Measurements from ENCODE around the gene ABCC2. TPM values are rescaled to one million over a fixed set of nuclear protein-coding genes. Genes with fewer than 3 reads are reported as not detected.

The ABCC2 gene
- total and polyA plus RNA-seq, 2 donors (not counting 1 experiment from before 2014, with no cell fraction given): 4.2 to 7.0 TPM

- intact Hi-C loops (cut with micrococcal nuclease): no loop called here
Observed at GRCh38 chr10:99793819-99794218, 11.4 kb downstream of the ABCC2 start.

GRCh38 chr10:99796928-99797327 is 14.5 kb downstream of the ABCC2 start:
- intact Hi-C loops (cut with micrococcal nuclease): no loop called here
- H3K79me2 ChIP-seq (ENCODE audit: control insufficient read depth, insufficient read depth, low read length): no peaks in the 10 kb centered on the region
- WGBS (ENCODE audit: insufficient coverage): 96% methylated on average over 6 of the region's 6 CpGs
- no peaks in the 10 kb centered on the region for H3K4me1 ChIP-seq (ENCODE audit: control insufficient read depth in 2 of 2, insufficient read depth in 2 of 2, low read length in 2 of 2)
- H3K36me3 ChIP-seq (replicated peaks in 1 of 2; ENCODE audit: control extremely low read depth in 1 of 2, control insufficient read depth in 1 of 2, extremely low read depth in 1 of 2, insufficient read depth in 2 of 2, low read length in 1 of 2): no peaks in the 10 kb centered on the region
- H3K4me2 ChIP-seq (replicated peaks; ENCODE audit: low read depth, low read length, poor library complexity, severe bottlenecking): no peak overlapping the region
- CTCF ChIA-PET: interaction anchor here (1.3 kb wide), 1 partner anchor 64 kb away, joined by 3 read pairs; no protein-coding TSS in a partner anchor
- H3K9me3 Mint-ChIP-seq (ENCODE audit: insufficient read depth): no peaks in the 10 kb centered on the region
- H3K27me3 ChIP-seq (replicated peaks in 1 of 4; ENCODE audit: control extremely low read depth in 1 of 4, control insufficient read depth in 3 of 4, insufficient read depth in 4 of 4, low read length in 3 of 4): no peaks in the 10 kb centered on the region
- ATAC-seq (ENCODE audit: low read depth) (no peak), DNase-seq (no peak)
- no peaks in the 10 kb centered on the region for H3K27me3 Mint-ChIP-seq
- H4K20me1 ChIP-seq (ENCODE audit: control insufficient read depth, insufficient read depth, low read length, poor library complexity, severe bottlenecking): no peaks in the 10 kb centered on the region
- H3K4me1 Mint-ChIP-seq: no peaks in the 10 kb centered on the region
- H3K4me3 Mint-ChIP-seq: no peak overlapping the region
- POLR2A ChIA-PET: no interaction called here
- no peak overlapping the region for H3K27ac ChIP-seq (ENCODE audit: low read length in 2 of 2)
- TF ChIP-seq CTCF (IDR thresholded peaks at IDR 0.05) (no peak), EZH2 (IDR thresholded peaks at IDR 0.05; ENCODE audit: borderline replicate concordance, insufficient read depth, low read depth, low read length, poor library complexity, severe bottlenecking) (no peak)
- H3K9ac ChIP-seq (ENCODE audit: low read length): no peak overlapping the region
- H3K9me3 ChIP-seq (ENCODE audit: control extremely low read depth in 1 of 3, control insufficient read depth in 2 of 3, insufficient read depth in 1 of 3, low read length in 2 of 3): no peaks in the 10 kb centered on the region
- no peak overlapping the region for H3K27ac Mint-ChIP-seq
- no peak overlapping the region for H3K4me3 ChIP-seq (ENCODE audit: control extremely low read depth in 1 of 5, extremely low read depth in 1 of 5, insufficient read depth in 1 of 5, low read depth in 2 of 5, low read length in 4 of 5)
- no peak overlapping the region for H2AFZ ChIP-seq (ENCODE audit: insufficient read depth, low read depth, low read length, poor library complexity, severe bottlenecking)

More at GRCh38 chr10:99793819-99794218, 11.4 kb downstream of the ABCC2 start:
- Histone ChIP-seq H3K27ac (ENCODE audit: low read length in 2 of 2) (no peak overlapping the region), H3K79me2 (ENCODE audit: control insufficient read depth, insufficient read depth, low read length) (no peaks in the 10 kb centered on the region), H3K4me2 (replicated peaks; ENCODE audit: low read depth, low read length, poor library complexity, severe bottlenecking) (no peak overlapping the region), H2AFZ (ENCODE audit: insufficient read depth, low read depth, low read length, poor library complexity, severe bottlenecking) (no peak overlapping the region), H4K20me1 (ENCODE audit: control insufficient read depth, insufficient read depth, low read length, poor library complexity, severe bottlenecking) (no peaks in the 10 kb centered on the region), H3K36me3 (replicated peaks in 1 of 2; ENCODE audit: control extremely low read depth in 1 of 2, control insufficient read depth in 1 of 2, extremely low read depth in 1 of 2, insufficient read depth in 2 of 2, low read length in 1 of 2) (no peaks in the 10 kb centered on the region), H3K9me3 (ENCODE audit: control extremely low read depth in 1 of 3, control insufficient read depth in 2 of 3, insufficient read depth in 1 of 3, low read length in 2 of 3) (no peaks in the 10 kb centered on the region), H3K4me3 (ENCODE audit: control extremely low read depth in 1 of 5, extremely low read depth in 1 of 5, insufficient read depth in 1 of 5, low read depth in 2 of 5, low read length in 4 of 5) (no peak overlapping the region), H3K9ac (ENCODE audit: low read length) (no peak overlapping the region), H3K27me3 (replicated peaks in 1 of 4; ENCODE audit: control extremely low read depth in 1 of 4, control insufficient read depth in 3 of 4, insufficient read depth in 4 of 4, low read length in 3 of 4) (no peaks in the 10 kb centered on the region), H3K4me1 (ENCODE audit: control insufficient read depth in 2 of 2, insufficient read depth in 2 of 2, low read length in 2 of 2) (no peaks in the 10 kb centered on the region)
- Mint-ChIP-seq H3K27me3 (no peaks in the 10 kb centered on the region), H3K4me1 (no peaks in the 10 kb centered on the region), H3K9me3 (ENCODE audit: insufficient read depth) (no peaks in the 10 kb centered on the region), H3K27ac (no peak overlapping the region), H3K4me3 (no peak overlapping the region)
- no peak for DNase-seq
- WGBS (ENCODE audit: insufficient coverage): no CpG with 5 or more reads among the region's 4 CpGs
- POLR2A ChIA-PET: no interaction called here
- no peak for TF ChIP-seq CTCF (IDR thresholded peaks at IDR 0.05)
- TF ChIP-seq EZH2 (IDR thresholded peaks at IDR 0.05; ENCODE audit: borderline replicate concordance, insufficient read depth, low read depth, low read length, poor library complexity, severe bottlenecking): no peak
- ATAC-seq (ENCODE audit: low read depth): no peak
- CTCF ChIA-PET: interaction anchor here (0.5 kb wide), 1 partner anchor 120 kb away, joined by 6 read pairs; no protein-coding TSS in a partner anchor
